OCI-LY7 (cell line): ENCODE results near the gene FOXL3.

Experiments used
- CTCF ChIP-seq: fragments of 200-600 bp; sonication (generic); conservative IDR thresholded peaks from 2 replicates; pipeline ENCODE4 v1.5.1; 2014; ENCODE audit warnings: mild to moderate bottlenecking, antibody characterized with exemption, low read length, moderate library complexity, mixed read lengths
- EZH2phosphoT487 ChIP-seq: fragments of 200-600 bp; sonication (generic); IDR thresholded peaks from 2 replicates; pipeline ENCODE4 v1.6.1; 2018; ENCODE audit warnings: low read depth, borderline replicate concordance, mild to moderate bottlenecking, mixed run types, antibody characterized with exemption, low read length, moderate library complexity, mixed read lengths

GRCh38 chr7:259191-259505, 30.8 kb upstream of the FOXL3 start:
- TF ChIP-seq CTCF (no peak), EZH2phosphoT487 (no peak)
